ENCODE data around the gene CELSR3.

The CELSR3 gene

DNA sequence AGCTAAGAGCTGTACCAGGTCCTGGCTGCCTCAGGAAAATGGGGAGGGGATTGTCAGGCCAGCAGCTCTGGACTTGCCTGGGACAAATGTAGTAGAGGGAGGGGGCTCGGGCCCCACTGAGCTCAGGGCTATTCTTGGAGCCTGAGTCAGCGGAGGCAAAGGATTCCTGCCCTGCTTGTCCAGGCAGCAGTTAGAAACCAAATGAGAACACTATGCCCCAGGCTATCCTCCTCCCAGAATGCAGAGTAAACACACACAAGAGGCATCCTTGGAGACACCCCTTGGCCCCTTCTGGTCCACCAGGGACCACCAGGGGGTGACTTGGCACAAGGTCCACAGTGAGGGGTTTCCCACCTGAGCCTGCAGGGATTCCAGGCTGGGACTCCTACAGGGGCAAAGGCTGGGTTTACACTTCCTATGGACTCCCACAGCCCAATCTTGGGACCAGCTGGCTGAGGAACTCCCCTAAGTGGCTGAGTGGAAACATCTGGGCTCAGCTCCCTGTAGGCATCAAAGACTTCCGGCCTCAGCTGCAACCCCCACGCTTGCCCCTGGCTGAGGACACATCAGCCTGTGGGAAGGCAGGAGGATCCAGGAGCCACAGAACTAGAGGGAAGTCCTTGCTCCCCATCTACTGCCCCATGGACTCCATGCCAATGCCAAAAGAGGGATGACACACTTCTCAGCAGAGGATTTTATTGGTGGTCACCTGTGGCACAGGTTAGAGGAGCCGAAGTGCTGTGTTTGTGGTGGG lies 64.2 kb downstream of the CELSR3 start:
- DNase-seq = no peak

DNA sequence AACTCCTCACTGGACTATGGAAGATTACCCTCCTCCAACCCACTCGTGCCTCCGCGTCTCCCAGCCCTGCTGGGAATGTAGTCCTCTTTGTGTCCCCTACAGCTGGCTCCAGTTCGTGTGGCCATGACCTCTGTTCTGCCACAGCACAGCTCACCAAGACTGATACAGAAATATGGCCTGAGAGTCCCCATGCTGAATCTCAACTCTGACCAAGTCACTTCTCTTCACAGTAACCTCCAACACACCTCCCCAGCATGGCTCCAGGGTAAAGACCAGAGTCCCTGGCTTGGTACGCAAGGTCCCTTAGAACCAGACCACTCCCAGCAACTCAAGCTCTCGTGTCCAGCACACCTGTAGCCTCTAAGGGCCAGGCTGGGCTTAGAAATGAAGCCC lies 65.3 kb downstream of the CELSR3 start:
- no peak for DNase-seq

DNA sequence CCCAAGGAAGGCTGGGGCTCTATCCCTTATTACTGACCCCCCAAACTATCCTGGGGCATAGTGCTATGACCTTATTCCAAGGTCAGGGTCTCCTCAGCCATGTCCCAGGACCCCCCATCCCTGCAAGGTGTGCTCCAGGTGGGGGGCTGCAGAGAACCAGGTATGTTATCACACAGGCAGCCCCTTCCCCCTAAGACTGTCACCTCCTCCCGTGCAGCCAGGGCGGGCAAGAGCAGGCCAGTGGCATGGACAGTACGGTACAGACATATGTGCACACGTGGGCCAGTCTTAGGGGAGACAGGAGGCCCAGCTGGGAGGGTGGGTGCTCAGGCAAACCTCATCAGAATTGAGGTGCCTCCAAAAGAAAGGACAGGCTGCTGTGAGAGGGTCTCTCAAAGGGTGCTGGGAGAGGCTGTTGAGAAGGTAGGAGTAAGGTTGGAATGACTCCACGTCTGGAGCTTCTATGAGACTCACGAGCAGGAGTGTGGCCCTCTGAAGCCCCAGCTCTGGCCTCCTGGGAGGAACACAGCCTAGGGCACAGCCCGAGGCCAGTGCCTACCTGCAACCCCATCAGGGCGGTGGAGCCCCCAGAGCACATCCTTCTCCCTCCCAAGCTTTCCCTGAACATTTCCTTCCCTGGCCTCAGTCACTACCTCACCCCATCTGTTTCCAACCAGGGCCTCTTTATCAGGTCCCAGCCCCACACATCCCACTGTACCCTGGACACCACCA lies 65.8 kb downstream of the CELSR3 start:
- DNase-seq = no peak

DNA sequence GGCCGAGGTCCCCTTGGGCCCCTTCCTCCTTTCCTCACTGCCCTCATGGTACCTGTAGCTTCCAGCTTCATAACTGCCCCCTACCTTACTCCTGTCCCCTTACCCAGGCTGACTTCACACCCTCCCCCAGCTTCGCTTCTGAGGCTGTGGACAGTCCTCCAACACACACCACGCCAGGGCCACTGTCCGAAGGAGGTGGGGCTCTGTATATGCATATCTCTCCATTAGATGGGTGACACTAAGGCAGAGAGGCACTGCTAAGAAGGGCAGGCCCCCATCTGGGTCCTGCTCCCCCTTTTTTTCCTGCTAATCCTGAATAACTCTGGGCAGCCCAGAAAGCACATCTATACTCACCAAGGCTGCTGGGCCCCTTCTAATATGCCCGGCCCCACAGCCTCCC lies 66.5 kb downstream of the CELSR3 start:
- no peak for DNase-seq

DNA sequence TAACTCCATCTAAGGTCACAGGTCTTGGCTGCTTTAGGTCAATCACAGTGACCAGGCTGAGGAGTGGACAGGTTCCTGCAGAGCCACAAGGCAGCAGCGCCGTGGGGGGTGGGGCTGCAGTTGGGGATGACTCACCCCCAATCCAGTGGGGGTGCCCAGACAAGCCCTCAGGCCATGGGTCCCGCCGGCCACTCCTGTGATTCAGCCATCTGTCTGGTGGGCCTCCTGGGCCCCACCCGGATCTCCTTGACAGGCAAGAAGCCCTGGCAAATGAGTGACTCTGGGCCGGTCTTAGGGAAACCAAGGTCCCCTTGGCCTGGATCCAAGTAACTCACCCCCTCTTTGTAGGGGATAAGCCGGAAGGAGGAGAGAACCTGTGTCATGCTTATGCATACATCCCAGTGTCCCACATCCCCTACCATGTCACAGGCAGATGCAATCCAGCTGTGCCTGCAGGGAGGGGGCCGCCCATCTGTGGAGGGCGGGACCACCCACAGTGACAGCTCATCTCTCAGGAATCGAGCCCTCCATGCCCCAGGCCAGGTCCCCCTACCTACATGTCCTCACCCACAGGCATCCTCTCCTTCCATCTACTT lies 67.1 kb downstream of the CELSR3 start:
- no peak for DNase-seq

DNA sequence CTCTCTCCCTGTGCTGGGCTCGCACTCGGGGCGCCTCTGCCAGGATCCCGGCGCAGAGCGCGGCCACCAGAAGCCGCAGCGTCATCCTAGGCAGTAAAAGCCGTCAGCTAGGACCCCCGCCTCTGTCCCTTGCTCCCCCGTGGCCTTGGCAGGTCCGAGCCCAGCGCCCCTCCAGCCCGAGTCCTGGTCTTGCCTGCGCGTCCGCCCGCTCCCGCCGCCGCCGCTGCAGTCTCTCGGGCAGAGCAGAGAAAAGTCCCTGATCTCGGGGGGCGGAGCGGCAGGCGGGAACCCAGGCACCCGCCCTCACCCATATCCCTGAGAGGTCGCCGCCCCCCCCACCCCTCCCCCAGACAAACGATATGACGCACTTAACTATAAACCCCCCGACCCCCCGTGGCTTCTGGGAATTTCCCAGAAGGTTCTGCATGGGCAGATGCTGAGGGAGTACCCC lies 67.6 kb downstream of the CELSR3 start, which contains the start of gene COL7A1:
COL7A1 (minus strand) TSS at position 255 of the 451 bp plus-strand sequence; CDS start at position 85, 170 bp downstream.
- DNase-seq = peak; percentile 19

DNA sequence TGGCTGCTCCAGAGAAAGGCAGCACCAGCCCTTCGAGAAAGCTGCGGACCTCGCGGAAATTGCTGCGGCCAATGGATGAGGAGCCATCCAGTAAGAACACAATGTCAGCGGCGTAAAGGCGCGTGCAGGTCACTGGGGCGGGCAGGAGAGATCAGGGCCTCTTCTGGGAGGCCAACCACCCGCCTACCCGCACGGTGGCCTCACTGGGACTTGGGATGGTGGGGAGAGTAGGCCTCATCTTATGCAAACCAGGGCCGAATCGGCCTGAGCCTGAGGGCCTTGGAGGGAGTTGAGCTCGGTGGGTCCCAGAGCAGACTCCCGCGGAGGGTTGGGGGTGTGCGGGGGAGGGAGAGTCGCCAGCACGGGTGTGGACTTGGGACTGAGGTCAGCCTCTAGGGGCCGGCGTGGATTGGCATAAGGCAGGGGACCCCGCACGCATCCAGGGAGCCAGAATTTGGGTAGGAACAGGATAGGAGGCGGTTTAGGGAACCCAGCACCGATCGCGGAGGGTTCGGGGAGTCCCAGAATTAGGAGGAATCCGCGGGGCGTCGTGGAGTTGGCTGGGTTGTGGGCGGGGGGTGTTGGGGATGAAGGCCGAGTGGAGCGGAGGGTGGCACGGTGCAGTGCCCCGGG lies 68.2 kb downstream of the CELSR3 start:
- no peak for DNase-seq

DNA sequence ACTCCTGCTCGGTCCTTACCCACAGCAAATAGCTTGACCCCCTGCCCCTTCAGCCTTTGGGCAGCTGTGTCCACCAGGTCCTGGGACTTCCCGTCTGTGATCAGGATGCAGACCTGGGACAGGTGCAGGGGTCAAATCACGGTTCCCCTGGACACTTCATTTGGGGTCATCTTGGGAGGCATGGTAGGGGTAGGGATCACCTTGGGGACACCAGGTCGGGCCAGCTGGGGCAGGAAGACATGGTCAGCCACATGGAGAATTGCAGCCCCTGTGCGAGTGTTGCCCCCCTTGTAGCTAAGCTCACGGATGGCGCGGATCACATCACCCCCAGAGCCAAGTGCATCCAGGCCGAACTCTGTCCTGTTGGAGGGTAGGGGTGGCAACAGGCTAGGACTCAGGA lies 69.3 kb downstream of the CELSR3 start:
- DNase-seq = no peak

DNA sequence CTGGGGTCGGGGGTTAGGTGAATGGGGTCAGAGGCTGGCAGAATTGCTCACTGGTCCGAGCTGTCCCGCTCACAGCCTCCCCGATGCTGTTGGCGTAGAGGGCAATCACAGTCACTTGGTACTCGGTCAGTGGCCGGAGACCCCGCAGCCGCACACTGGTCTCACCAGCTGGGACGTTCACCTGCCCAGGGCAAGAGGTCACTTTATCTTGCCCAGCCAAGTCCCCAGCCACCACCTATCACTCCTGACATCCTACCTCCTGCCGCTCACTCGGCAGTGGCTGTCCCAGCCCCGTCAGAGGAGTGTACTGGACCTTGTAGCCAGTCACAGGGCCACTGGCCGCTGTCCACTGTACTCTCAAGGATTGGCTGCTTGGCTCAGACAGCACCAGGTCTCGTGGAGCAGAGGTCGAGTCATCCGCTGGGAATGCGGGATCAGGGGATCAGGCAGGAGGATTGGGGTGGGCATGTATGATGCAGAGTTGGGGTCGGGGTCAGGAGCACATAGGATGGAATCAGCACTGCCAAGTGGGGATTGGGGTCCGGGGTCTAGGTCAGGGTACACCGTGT lies 70.1 kb downstream of the CELSR3 start:
- DNase-seq = no peak

DNA sequence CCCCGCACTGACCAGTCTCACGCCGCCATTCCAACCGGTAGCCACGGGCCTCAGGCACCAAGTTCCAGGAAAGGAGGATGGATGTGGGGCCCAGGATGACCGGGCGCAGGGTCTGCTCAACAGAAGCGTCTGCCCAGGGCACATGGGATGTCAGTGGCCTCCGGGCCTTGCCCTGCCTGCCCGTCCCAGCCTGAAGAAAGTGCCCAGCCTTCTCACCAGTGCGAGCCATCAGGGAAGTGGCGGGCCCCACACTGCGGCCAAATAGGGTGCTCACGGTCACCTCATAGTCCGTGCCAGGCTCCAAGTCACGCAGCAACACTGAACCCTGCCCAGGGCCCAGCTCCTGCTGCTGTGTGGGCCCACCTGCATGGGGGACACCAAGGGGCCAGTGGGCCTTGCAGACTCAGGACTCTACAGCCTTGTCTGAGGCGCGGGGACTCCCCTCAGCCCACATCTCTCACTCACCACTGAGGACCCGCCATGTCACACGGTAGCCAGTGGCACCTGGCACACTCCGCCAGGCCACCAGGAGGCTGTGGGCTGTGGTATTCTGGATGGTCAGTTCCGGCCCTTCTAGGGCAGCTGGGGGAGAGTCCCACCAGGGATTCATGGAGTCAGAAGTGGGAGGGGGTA lies 70.7 kb downstream of the CELSR3 start:
- no peak for DNase-seq

DNA sequence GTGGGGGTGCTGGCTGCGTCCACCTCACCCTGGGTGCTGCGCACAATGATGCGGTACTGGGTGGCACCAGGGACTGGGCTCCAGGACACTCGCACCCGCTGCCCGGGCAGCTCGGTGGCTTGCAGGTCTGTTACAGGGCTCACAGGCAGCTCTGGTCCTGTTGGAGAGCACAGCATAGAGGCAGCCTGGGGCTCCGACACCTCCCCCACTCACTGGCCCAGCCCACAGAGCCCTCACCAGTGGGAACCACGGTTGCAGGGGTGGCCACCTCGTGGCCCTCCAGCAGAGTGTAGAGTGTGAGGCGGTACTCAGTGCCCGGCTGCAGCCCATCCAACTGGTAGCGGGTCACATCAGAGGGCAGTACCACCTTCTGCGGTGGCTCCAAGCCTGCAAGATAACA lies 71.2 kb downstream of the CELSR3 start:
- DNase-seq = no peak

DNA sequence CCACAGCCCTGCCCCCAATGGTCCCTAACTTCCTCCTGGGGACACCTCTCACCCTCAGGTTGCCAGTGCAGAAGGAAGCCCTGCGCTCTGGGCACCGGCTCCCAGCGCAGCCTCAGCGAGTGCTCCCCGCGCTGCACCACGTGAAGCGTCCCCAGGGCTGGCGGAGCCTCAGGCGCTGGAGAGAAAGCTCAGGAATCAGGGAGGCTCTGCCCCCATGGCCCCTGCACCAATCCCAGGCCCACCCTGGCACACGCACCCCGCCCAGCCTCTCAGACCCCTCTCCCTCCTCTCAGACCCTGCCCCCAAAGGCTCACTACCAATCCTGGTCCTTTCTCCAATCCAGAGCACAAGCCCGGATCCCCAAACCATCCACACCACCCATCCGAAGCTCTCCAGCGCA lies 74.5 kb downstream of the CELSR3 start:
- no peak for DNase-seq

DNA sequence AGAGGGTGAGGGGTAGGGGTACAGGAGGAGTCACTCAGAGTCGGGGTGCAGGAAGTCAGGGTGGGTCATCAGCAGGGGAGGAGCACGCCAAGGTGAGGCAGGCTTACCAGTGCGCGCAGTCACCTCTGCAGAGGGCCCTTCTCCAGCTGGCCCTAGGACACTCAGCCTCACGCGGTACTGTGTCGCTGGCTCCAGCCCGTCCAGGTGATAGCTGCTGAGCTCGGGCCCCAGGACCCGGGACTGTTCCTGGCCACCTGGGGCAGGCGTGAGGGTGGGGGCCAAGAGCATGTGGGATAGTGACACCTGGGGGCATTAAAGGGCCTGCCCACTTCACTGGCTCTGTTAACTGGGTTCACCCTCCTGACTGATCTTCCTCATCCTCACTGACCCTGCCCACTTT lies 75.0 kb downstream of the CELSR3 start:
- DNase-seq = no peak

Measured in NCI-H146 (cell line).